CD4-positive, alpha-beta T cell treated with Interferon gamma for 1 hour (primary cell): Measurements from ENCODE around the gene HEXIM2.

Experiments
- DNase-seq: peaks from one replicate; pipeline ENCODE4 v3.0.0-alpha.2; 2020

The HEXIM2 gene

DNA sequence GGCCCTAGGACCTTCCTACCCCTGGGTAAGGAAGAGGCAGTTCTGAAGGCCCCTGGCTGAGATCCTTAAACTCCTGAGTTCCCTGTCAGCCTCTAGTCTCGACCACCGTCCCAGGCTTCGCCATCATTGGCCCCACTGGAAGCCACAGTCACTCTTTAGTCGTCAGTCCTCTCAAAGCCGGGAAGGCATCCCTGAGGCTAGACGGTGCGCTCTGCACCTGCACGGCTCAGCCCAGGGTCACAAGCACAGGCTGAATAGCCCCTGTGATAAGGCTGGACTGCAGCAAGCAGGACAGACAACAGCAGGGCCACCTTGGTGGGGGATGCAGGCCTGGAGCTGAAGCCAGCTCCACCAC is 16.7 kb upstream of the HEXIM2 start:
- no peak for DNase-seq

DNA sequence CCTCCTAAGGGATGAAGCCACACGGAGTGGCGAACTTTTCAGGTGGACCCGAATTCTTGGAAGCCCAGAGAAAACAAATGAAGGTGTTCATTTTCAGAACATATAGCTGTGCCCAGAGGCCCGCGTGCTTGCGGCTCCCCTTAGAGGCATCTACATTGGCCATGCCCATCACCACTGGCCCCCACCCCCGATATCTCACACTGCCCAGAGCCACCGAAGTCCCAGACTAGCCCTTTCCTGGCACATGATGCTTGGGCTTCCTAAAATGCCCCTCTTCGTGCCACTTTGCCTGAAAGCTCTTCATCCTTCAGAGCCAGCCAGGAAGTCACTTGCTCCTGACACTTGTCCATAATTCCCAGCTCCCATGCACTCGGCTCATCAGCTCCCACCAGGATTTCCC is 15.5 kb upstream of the HEXIM2 start:
- no peak for DNase-seq

DNA sequence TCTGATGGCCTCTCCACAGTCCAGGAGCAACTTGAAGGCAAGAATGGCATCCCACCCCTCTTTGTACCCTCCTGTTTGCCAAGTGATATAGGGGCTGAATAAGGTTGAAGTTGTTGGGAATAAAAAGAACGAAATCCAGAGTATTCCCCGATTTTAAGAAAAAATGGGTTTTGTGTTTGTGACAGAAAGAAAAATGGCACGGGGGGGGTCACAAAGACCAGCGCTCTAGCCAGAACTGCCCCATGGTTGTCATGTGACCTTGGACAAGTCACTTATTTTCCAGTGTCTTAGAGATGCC is 15.1 kb upstream of the HEXIM2 start:
- DNase-seq: no peak

DNA sequence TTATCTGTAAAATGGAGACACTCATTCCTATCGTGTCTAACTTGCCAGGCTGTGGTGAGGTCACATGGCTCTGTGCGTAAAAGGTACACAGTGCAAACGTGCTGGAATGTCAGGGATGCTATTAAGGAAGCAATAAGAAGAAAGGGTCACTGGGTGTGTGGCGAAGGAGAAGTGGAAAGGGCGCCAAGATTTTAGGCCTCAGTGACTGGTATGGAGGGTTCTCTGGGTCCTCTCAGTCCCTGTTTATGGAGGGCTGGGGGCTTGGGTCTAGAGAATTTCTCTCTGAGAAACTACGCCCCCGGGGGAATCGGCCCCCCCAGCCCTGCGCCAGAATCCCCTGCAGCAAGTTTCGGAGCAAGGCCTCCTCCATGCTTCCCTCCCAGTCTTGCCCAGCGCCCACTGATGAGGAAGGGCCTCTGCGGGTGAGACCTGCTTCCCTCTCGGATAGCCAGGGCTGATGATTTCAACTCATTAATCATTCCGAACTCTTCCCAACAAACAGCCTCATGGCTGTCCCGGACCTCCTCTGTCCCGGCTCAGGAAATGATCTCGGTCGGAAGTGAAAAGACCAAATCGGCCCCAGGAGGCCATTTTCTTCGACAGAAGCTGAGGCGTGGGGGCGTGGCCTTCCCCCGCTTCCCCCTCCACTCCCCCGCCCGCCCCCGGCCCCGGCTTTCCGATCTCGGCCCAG is 14.6 kb upstream of the HEXIM2 start:
- no peak for DNase-seq

DNA sequence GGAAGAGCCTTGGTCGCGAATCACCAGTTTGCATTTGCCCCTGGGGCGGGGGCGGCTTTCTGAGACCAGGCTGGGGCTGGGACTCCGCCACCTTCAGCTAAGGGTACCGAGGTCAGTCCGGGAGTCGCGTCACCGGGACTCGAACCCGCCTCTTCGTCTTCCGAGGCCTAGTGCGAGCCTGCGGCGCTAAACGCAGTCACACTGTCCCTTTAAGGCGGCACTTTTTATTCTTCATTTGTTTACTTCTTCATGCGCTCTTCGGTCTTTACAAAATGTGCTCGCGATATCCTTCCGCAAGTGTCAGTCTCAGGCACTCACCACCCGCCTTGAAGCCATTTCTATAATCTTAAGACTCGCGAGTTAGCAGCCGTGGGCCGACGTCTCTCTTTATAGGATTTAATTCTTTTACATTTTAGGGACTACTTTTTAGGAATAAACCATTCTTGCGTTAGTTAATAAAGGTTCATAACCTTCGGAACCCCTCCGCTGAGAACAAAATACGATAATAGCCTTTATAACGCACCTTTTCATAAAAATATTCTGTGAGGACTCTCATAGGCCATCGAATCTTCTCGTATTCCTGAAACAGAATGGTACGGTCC is 14.0 kb upstream of the HEXIM2 start:
- peak; percentile 85 for DNase-seq

DNA sequence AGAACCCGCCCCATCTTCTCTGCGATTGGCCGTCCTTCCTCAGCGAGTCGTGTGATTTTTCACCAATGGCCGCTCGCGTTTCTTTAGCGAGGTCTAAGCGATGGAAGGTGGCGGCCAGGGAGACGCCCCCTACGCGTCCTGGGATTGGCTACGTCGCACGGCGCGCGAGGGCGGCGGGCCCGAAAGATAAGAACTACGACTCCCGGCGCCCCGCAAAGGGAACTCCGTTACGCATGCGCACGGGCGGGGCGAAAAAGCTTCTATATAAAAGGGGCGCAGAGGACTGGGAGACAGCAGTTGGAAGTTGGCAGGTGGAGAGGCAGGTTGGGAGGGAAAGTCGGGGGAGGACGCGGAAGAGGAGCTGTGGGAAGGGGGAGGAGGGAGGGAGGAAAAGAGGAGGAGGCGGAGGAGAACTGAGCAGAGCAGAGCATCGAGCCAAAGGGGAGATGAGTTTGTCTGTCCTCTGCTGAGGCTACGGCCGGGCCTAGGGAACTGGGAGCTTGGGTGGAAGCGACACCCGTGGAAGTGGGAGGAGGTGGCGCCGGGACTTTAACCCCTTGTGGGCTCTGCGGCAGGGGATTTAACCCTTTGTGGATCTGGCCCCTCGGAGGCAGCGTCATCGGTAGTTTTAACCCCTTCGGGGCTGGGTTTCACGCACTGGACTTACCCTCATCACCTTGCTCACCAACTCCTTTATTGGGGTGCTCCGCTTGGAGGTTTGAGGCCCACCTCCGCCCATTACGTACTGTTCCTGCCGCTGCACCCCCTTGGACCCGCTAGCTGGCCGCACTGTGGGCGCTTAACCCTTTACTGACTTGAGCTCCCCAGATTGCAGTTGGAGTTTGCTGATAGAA is 13.3 kb upstream of the HEXIM2 start, which contains the start of gene HEXIM1:
HEXIM1 (plus strand) TSS at position 293 of the 854 bp plus-strand sequence. CDS start 716 bp downstream, outside the sequence.
- DNase-seq: peak; percentile 100

DNA sequence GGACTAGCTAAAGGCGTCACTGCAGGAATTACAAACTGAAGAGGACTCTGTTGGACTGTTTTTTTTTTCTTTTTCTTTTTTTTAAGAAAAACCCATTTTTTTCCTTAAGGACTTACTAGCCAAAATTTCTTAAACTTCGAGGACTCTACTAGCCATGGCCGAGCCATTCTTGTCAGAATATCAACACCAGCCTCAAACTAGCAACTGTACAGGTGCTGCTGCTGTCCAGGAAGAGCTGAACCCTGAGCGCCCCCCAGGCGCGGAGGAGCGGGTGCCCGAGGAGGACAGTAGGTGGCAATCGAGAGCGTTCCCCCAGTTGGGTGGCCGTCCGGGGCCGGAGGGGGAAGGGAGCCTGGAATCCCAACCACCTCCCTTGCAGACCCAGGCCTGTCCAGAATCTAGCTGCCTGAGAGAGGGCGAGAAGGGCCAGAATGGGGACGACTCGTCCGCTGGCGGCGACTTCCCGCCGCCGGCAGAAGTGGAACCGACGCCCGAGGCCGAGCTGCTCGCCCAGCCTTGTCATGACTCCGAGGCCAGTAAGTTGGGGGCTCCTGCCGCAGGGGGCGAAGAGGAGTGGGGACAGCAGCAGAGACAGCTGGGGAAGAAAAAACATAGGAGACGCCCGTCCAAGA is 12.5 kb upstream of the HEXIM2 start:
- DNase-seq: peak; percentile 76

DNA sequence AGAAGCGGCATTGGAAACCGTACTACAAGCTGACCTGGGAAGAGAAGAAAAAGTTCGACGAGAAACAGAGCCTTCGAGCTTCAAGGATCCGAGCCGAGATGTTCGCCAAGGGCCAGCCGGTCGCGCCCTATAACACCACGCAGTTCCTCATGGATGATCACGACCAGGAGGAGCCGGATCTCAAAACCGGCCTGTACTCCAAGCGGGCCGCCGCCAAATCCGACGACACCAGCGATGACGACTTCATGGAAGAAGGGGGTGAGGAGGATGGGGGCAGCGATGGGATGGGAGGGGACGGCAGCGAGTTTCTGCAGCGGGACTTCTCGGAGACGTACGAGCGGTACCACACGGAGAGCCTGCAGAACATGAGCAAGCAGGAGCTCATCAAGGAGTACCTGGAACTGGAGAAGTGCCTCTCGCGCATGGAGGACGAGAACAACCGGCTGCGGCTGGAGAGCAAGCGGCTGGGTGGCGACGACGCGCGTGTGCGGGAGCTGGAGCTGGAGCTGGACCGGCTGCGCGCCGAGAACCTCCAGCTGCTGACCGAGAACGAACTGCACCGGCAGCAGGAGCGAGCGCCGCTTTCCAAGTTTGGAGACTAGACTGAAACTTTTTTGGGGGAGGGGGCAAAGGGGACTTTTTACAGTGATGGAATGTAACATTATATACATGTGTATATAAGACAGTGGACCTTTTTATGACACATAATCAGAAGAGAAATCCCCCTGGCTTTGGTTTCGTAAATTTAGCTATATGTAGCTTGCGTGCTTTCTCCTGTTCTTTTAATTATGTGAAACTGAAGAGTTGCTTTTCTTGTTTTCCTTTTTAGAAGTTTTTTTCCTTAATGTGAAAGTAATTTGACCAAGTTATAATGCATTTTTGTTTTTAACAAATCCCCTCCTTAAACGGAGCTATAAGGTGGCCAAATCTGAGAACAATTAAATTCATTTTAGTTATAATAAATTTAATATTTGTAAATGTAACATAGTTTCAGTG is 11.7 kb upstream of the HEXIM2 start:
- peak; percentile 15 for DNase-seq

DNA sequence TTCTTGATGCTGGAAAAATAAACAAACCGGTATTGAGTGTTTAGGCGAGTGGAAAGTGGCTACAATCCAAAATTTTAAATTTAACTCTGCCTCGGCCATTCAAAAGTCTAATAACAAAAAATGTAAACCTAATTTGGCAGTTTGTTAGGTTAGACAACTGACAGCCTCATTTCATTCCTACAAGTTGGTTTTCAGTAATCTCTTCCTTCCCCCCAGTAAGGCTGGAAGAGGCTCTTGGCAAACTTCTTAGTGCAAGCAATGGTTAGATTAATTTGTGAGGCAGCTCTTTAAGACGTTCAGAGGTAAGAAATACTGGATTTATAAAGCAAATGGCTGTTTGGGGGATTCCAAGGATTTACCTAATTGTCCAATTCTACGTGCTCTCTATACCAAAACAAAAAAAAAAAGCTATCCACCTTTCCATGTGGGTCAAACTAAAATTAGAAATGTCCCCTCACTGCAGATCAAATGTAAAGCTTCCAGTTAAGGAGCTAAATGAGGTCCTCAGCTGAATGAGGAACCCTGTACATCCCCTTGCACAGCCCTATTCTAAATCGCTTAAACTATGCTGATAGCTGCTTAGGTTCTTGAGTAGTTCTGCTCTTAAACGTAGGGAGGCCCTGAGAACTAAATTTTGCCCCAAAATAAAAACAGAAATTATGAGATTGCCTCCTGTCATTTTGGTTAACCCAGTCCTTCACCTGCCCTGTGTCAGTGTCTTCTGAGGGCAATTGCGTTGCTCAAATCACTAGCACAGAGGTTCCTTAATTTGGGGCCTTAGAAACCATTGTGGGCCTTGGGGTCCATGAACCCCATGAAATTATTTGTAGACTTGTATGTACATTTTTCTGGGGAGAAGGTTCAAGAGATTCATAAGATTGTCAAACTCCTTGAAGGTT is 10.5 kb upstream of the HEXIM2 start:
- no peak for DNase-seq

DNA sequence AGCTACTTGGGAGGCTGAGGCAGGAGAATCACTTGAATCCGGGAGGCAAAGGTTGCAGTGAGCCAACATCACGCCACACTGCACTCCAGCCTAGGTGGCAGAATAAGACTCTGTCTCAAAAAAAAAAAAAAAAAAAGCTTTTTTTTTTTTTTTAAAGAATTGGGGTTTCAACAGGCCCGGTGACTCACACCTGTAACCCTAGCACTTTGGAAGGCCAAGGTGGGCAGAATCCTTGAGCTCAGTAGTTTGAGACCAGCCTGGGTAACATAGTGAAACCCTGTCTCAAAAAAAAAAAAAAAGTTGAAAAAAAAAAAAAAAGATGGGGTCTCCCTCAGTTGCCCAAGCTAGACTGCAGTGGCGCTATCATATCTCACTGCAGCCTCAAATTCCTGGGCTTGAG is 6.6 kb upstream of the HEXIM2 start:
- no peak for DNase-seq

DNA sequence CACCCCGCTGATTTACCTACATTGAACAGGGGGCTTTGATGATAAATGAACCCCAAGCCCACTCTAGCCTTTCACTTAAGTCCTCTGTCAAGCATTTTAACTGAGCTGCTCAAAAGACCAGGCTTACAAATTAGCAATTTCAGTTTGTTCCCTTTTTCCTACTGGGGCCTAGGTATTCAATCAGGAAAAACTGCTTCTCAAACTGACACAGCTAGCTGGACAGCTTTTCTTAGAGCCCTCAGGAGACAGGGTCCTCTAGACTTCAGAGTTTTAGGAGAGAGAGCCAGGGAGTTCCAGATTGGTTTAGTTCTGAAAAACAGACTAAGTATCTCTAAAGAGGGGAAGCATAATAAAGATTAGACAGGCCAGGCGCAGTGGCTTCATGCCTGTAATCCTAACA is 6.2 kb upstream of the HEXIM2 start:
- no peak for DNase-seq

DNA sequence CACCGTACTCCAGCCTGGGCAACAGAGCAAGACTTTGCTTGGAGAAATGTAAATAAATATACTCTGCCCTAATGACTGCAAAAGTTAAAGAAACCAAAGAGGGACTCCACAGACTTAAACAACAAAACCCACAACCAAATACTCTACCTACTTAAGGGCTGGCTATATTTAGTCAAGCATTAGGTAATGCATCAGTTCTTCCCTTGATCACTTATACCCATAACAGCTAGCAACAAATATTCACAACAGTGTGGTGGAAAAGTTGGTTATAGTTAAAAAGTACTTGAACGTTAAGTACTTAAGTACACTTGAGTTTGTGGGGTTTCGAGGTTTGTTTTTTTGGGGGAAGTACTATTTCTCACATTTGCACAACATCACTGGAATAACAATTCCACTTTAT is 5.4 kb upstream of the HEXIM2 start:
- DNase-seq: no peak

DNA sequence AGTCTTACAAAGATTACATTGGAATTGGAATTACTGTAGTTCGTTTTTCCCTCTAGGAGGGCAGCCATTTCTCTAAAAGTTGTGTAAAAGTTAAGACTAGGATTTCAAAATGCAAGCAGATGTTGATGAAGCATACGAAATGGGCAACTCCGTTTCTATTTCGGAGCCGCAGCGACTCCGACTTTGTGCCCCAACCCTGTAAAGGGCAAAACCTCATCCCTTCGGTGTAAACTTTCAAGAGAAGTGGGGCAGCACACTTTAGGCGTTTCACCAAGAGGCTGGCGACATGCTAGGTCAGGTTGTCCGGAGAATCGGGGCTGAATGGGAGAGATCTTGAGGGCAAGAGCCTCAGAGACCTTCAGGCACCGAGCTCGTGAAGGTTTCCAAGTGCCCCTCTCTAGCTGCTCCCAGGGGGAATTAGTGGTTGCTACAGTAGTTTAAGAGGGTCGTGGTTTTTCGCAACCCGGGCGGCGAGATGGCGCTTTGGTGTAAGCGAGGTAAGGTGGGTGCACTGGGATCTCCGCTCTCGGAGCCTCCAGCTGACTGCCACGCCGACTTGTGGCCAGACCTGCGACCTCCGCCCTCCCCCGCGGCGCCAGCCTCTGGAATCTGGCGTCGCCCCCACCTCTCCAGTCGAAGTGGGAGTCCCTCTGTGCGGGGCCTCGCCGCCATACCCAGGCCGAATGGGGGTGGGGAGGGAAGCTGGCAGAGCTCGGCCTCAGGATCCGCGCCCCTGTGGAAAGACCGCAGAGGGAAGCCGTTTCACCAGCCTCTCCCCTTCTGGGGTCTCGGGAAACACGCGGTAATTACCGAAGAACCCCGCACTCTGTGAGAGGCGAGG is 1.0 kb upstream of the HEXIM2 start:
- DNase-seq: peak; percentile 65

DNA sequence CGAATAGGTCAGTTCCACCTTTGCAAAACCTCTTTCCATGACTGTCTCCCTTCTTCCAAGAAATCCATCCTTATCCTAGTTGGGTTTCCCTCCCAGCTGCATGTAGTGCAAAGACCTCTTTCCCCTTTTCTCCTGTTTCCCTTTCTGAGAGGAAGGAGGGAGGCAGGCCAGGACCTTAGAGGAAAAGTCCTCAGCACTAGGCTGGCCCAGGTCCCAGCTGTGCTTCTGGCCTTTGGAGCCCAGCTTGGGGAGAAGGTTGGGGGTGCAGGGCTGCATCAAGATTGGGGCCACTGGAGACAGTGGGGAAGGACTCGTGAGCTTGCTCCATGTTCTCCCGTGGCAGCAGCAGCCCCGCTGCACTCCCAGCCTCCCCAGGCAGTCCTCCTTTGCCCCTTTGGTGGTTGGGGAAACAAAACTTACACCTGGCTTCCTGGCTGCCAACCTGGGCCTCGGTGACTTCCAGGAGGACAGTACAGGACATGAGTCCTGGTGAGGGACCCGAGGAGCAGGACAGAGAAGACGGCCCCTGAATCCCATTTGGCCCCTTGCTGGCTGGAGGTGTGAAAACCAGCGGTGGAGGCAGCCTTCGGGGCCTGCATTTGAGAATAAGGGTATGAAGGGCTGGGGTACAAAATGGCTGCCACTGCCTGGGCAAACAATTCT is 481 bp downstream of the HEXIM2 start:
- no peak for DNase-seq

DNA sequence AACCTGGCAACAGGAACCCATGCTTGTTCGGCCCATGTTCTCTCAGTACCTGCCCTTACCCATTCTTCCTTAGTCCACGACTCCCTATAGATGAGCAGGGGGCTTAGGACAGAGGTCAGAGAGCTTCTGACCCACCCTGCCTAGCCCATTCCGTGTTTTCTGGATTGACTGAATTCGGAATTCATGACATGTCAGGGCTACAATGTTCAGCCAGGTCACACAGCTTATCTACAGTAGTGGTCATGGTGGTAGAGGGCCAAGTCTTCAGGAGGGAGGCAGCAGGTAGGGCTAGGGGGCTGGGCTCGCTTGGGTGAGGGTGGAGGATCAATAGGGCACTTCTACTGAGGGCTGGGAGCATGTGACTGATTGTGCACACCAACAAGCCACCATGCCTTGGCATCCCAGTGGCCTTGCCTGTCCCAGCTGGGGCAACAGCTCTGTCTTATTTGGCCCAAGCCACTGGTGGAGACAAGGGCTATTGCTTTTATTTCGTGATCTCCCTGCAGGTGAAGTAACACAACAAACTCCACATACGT is 3.1 kb downstream of the HEXIM2 start:
- no peak for DNase-seq

DNA sequence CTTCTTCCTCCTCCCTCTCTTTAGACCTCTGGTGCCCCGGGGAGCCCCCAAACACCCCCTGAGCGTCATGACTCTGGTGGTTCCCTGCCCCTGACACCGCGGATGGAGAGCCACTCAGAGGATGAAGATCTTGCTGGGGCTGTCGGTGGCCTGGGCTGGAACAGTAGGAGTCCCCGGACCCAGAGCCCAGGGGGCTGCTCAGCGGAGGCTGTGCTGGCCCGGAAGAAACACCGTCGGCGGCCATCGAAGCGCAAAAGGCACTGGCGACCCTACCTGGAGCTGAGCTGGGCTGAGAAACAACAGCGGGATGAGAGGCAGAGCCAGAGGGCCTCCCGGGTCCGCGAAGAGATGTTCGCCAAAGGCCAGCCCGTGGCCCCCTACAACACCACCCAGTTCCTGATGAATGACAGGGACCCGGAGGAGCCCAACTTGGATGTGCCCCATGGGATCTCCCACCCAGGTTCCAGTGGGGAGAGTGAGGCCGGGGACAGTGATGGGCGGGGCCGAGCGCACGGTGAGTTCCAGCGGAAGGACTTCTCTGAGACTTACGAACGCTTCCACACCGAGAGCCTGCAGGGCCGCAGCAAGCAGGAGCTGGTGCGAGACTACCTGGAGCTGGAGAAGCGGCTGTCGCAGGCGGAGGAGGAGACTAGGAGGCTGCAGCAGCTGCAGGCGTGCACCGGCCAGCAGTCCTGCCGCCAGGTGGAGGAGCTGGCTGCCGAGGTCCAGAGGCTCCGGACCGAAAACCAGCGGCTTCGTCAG is 7.5 kb downstream of the HEXIM2 start:
- no peak for DNase-seq

DNA sequence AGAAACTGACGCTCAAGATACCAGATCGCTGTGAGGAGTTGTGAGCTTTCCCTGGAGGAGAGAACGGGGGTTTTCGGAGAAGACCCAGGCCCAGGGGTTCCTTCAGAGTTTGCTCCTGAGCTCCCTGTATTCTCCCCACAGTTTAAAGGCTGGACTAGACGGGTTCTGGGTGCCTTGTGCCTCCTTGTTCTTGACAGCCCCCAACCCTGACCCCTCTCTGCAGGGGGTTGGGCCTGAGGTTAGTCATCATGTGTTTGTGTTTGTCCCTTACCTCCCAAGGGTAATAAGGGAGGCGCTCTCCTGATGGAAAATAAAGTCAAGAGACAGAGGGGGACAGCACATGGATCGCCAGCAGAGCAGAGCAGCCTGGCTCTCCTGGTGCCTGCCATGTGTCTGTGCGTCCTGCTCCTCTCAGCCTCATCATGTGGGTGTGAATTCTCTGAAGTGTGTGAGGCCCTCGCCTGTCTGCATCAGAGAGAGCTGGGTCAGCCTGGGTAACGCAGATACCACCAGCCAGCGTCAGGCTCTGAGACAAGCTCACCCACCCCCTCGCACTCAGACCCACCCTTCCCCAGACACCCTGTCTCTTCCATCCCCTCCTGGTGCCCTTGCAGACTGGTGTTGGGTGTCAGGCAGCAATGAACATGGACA is 8.7 kb downstream of the HEXIM2 start:
- DNase-seq: no peak

DNA sequence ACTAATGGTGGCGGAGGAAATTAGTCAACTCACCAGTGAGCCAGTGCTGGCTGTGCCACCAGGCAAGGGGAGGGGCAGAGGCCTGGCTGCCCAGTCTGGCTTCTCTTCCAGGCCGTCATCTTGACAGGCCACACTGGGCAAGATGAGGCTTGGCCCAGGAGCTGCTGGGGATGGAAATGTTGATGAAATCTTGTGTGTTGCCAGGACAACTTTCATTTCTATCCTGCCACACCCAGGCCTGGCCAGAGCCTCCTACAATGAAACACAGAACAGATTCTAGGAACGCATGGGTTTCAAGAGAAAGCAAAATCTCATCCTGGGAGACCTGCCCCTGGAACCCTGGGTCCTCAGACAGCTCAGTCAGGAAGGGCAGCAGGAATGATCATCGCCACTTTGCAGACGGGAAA is 9.3 kb downstream of the HEXIM2 start:
- DNase-seq: peak; percentile 49
